K562 (cell line): ENCODE data around the gene ATP6V0A1. TPM values are rescaled to one million over a fixed set of nuclear protein-coding genes. Genes with fewer than 3 reads are reported as not detected.

Source experiments
- BRCA1 ChIP-seq, 2 experiments: fragments of 450-650 bp in 1 of 2; sonication (generic) in 1 of 2; formaldehyde crosslinking in 1 of 2; IDR thresholded peaks; 2 replicates each; pipeline versions ENCODE4 v1.5.0 to v1.6.1; 2017 to 2020; ENCODE audit warnings: mild to moderate bottlenecking in 1 of 2, missing genetic modification reagents in 1 of 2
- CGGBP1 ChIP-seq: fragments of 250-450 bp; sonication (Bioruptor Pico); IDR thresholded peaks from 2 replicates; pipeline ENCODE4 v1.9.0; 2021; ENCODE audit warnings: mild to moderate bottlenecking
- DMBX1 ChIP-seq: fragments of 250-450 bp; sonication (Bioruptor Pico); IDR thresholded peaks from 2 replicates; pipeline ENCODE4 v1.8.0; 2022; ENCODE audit warnings: inconsistent platforms, mild to moderate bottlenecking, moderate library complexity, borderline replicate concordance
- ELF2 ChIP-seq: fragments of 250-450 bp; sonication (Bioruptor Pico); IDR thresholded peaks from 2 replicates; pipeline ENCODE4 v1.5.0; 2021; ENCODE audit warnings: mild to moderate bottlenecking
- ESRRB ChIP-seq: fragments of 250-450 bp; sonication (Bioruptor Pico); IDR thresholded peaks from 2 replicates; pipeline ENCODE4 v1.5.0; 2020; ENCODE audit warnings: mild to moderate bottlenecking, moderate library complexity, borderline replicate concordance
- MNT ChIP-seq, 2 experiments: fragments of 450-650 bp; conservative IDR thresholded peaks; 2 replicates each; pipeline ENCODE4 v1.6.1; 2017; ENCODE audit warnings: mild to moderate bottlenecking in 2 of 2, moderate library complexity in 2 of 2
- MYBL2 ChIP-seq, 2 experiments: fragments of 450-650 bp in 1 of 2; sonication (generic) in 1 of 2; formaldehyde crosslinking in 1 of 2; IDR thresholded peaks; 2 replicates each; pipeline versions ENCODE4 v1.6.1 to v1.8.1; 2017 to 2022; ENCODE audit warnings: borderline replicate concordance in 1 of 2, inconsistent platforms in 1 of 2, low read depth in 1 of 2, mild to moderate bottlenecking in 1 of 2, missing genetic modification reagents in 1 of 2, moderate library complexity in 1 of 2
- NRF1 ChIP-seq, 2 experiments: fragments of 450-650 bp; IDR thresholded peaks in 1 of 2; conservative IDR thresholded peaks in 1 of 2; 2 replicates each; pipeline ENCODE4 v1.6.1; 2014; ENCODE audit warnings: mild to moderate bottlenecking in 2 of 2
- SRSF1 ChIP-seq: fragments of 200-400 bp; formaldehyde crosslinking; IDR thresholded peaks from 2 replicates; pipeline ENCODE4 v1.6.1; 2017; ENCODE audit warnings: mild to moderate bottlenecking, low read depth, low read length, moderate library complexity
- U2AF1 ChIP-seq: fragments of 200-400 bp; formaldehyde crosslinking; optimal IDR thresholded peaks from 2 replicates; pipeline ENCODE3; 2017; ENCODE audit warnings: mild to moderate bottlenecking, low read depth, low read length, moderate library complexity
- ZBTB11 ChIP-seq, 3 experiments: fragments of 200-800 bp in 1 of 3; fragments of 250-450 bp in 1 of 3; fragments of 450-650 bp in 1 of 3; sonication (Bioruptor Pico) in 1 of 3; sonication (Bioruptor generic) in 1 of 3; formaldehyde crosslinking in 1 of 3; IDR thresholded peaks; 2 replicates each; pipeline versions ENCODE4 v1.6.1 to v1.8.0; 2016 to 2022; ENCODE audit warnings: mild to moderate bottlenecking in 2 of 3, missing genetic modification characterization in 2 of 3, missing compliant biosample characterization in 1 of 3, moderate library complexity in 1 of 3
- ZBTB43 ChIP-seq: sonication (generic); formaldehyde crosslinking; IDR thresholded peaks from 2 replicates; pipeline ENCODE4 v1.8.0; 2023; ENCODE audit warnings: mild to moderate bottlenecking, missing genetic modification reagents
- ZNF384 ChIP-seq: IDR thresholded peaks from 2 replicates; pipeline ENCODE4 v1.6.1; 2012; ENCODE audit warnings: low read depth, low read length, improper control_type of control experiment
- polyA plus RNA-seq, 8 experiments: library from polyadenylated mRNA; depleted of rRNA in 4 of 8; stranded (reverse) in 5 of 8; unstranded in 3 of 8; fragments of >200 nt; fragmentation: Nextera tagmentation in 2 of 8; fragmentation: Illumina TruSeq in 1 of 8; extraction: Ambion mirVana in 2 of 8; extraction: Trizol in 1 of 8; gene quantifications; 2 replicates each; pipeline versions ENCODE4 v1.2.1 to v1.2.3, GENCODE V29; 2011 to 2014; ENCODE audit warnings: inconsistent platforms in 1 of 8, missing spikeins in 1 of 8
- total RNA-seq, 7 experiments: library from RNA; depleted of rRNA in 6 of 7; stranded (reverse); fragments of >200 nt in 6 of 7; fragmentation: Illumina TruSeq in 2 of 7; extraction: Trizol in 2 of 7; gene quantifications; 2 replicates each; pipeline versions ENCODE4 v1.2.1 to v1.2.3, GENCODE V29; 2011 to 2021; ENCODE audit warnings: low replicate concordance in 1 of 7
- TF ChIP-seq, protein P1 (sequence below): fragments of 250-450 bp; sonication (Bioruptor Pico); IDR thresholded peaks from 2 replicates; pipeline ENCODE4 v1.5.0; 2020; ENCODE audit warnings: mild to moderate bottlenecking
- TF ChIP-seq, protein P2 (sequence below): sonication (generic); formaldehyde crosslinking; IDR thresholded peaks from 2 replicates; pipeline ENCODE4 v1.8.0; 2022; ENCODE audit warnings: mild to moderate bottlenecking, missing genetic modification reagents

Gene ATP6V0A1
- total and polyA plus RNA-seq, 9 of the 15 experiments (the other 6 are each of a cell fraction or from before 2014, with no cell fraction given), result 11.8 to 158 (median 75.5) TPM

GRCh38 chr17:42518755-42519545 lies 60.3 kb downstream of the ATP6V0A1 start (continued):
- peak in 1 of 3 experiments; percentile 64; a peak in 2 of 6 replicates for TF ChIP-seq ZBTB11 (CRISPR knock-in tag; IDR thresholded peaks at IDR 0.05)
- TF ChIP-seq BRCA1 (IDR thresholded peaks at IDR 0.05), result no peak
- TF ChIP-seq BRCA1 (CRISPR knock-in tag; IDR thresholded peaks at IDR 0.05), result no peak
- TF ChIP-seq ESRRB (CRISPR knock-in tag), result no peak
- TF ChIP-seq, protein P1, sequence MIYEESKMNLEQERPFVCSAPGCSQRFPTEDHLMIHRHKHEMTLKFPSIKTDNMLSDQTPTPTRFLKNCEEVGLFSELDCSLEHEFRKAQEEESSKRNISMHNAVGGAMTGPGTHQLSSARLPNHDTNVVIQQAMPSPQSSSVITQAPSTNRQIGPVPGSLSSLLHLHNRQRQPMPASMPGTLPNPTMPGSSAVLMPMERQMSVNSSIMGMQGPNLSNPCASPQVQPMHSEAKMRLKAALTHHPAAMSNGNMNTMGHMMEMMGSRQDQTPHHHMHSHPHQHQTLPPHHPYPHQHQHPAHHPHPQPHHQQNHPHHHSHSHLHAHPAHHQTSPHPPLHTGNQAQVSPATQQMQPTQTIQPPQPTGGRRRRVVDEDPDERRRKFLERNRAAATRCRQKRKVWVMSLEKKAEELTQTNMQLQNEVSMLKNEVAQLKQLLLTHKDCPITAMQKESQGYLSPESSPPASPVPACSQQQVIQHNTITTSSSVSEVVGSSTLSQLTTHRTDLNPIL (CRISPR knock-in tag), result no peak
- no peak for TF ChIP-seq ELF2 (CRISPR knock-in tag)
- TF ChIP-seq, protein P2, sequence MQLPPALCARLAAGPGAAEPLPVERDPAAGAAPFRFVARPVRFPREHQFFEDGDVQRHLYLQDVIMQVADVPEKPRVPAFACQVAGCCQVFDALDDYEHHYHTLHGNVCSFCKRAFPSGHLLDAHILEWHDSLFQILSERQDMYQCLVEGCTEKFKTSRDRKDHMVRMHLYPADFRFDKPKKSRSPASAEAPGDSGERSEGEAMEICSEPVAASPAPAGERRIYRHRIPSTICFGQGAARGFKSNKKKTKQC, result no peak
- TF ChIP-seq MYBL2 (IDR thresholded peaks at IDR 0.05; ENCODE audit: low read depth), result no peak
- TF ChIP-seq MYBL2 (CRISPR knock-in tag; IDR thresholded peaks at IDR 0.05; ENCODE audit: borderline replicate concordance), result no peak
- TF ChIP-seq MNT (conservative IDR thresholded peaks at IDR 0.05), result 0 out of 4 replicates have a peak, but pooled peaks have one; percentile 9 to 36
- no peak for TF ChIP-seq SRSF1
- no peak for TF ChIP-seq CGGBP1
- no peak for TF ChIP-seq ZNF384
- no peak for TF ChIP-seq U2AF1
- TF ChIP-seq DMBX1 (CRISPR knock-in tag), result 0 out of 2 replicates have a peak, but pooled peaks have one; percentile 10
- TF ChIP-seq ZBTB43 (CRISPR knock-in tag), result no peak
- TF ChIP-seq NRF1 (conservative IDR thresholded peaks at IDR 0.05 in 1 of 2, IDR thresholded peaks at IDR 0.05 in 1 of 2), result 0 out of 4 replicates have a peak, but pooled peaks have one; percentile 24 to 35
